Colonic mucosa (tissue), 4 donors: Measurements from ENCODE around the gene EID2. TPM values are rescaled to one million over a fixed set of nuclear protein-coding genes. Genes with fewer than 3 reads are reported as not detected.

Source experiments
- DNase-seq: peaks from one replicate; pipeline ENCODE4 v3.0.0-alpha.2; 2020
- H3K27ac ChIP-seq: fragments of 200-600 bp; one replicate; pipeline ENCODE4 v1.8.0; 2021
- H3K27me3 ChIP-seq: fragments of 200-600 bp; one replicate; pipeline ENCODE4 v1.8.0; 2021
- H3K36me3 ChIP-seq: fragments of 200-600 bp; one replicate; pipeline ENCODE4 v1.8.0; 2021
- H3K4me1 ChIP-seq: fragments of 200-600 bp; one replicate; pipeline ENCODE4 v1.8.0; 2021; ENCODE audit warnings: mild to moderate bottlenecking
- H3K4me3 ChIP-seq: fragments of 200-600 bp; one replicate; pipeline ENCODE4 v1.8.0; 2021
- H3K9ac ChIP-seq, 2 donors: one replicate each; pipeline ENCODE4 v1.7.0; 2013; ENCODE audit warnings: control low read depth in 2 of 2, low read depth in 2 of 2, low read length in 2 of 2
- H3K9me3 ChIP-seq: fragments of 200-600 bp; one replicate; pipeline ENCODE4 v1.8.0; 2021
- CTCF ChIP-seq: fragments of 200-600 bp; IDR thresholded peaks from one replicate; pipeline ENCODE4 v1.8.0; 2022; ENCODE audit warnings: antibody characterized with exemption, mild to moderate bottlenecking
- intact Hi-C: fragments of 100-400 bp; cut with DNase I; formaldehyde crosslinking; loops from one replicate; pipeline ENCODE4 v1.14.1; 2022
- total RNA-seq, 2 donors: library from RNA; stranded (reverse); fragmentation: NEBNext Ultra II Directional in 1 of 2; extraction: Animal tissue kit (Norgen Biotek cat#: 25700) in 1 of 2; gene quantifications; one replicate each; pipeline ENCODE4 v1.2.1, GENCODE V29; 2021
- donor health status: healthy.
- donor health status: DM: no; HTN: no; CAD: no.
- donor health status: DM: no; HTN: no; CAD: no.

Gene EID2
- total RNA-seq, 2 donors from 2014 or later = 11.4 to 11.9 TPM

- H3K36me3 ChIP-seq = peaks cover 4% of the 10 kb centered on the region
- TF ChIP-seq CTCF = no peak
- no peak for DNase-seq
- no peaks in the 10 kb centered on the region for H3K9me3 ChIP-seq
- H3K27me3 ChIP-seq = no peaks in the 10 kb centered on the region
- intact Hi-C loops = no loop called here
- no peak overlapping the region for H3K27ac ChIP-seq
- H3K4me3 ChIP-seq = no peak overlapping the region
- no peak overlapping the region for H3K9ac ChIP-seq
- H3K4me1 ChIP-seq = no peaks in the 10 kb centered on the region
These were observed 47.7 kb downstream of the EID2 start for GRCh38 chr19:39492225-39492624.

- no peak for TF ChIP-seq CTCF
These were observed 50.2 kb downstream of the EID2 start for GRCh38 chr19:39489756-39490155.

More at GRCh38 chr19:39489756-39490155, 50.2 kb downstream of the EID2 start:
- no peak overlapping the region for H3K9ac ChIP-seq
- H3K27me3 ChIP-seq = no peaks in the 10 kb centered on the region
- no peak overlapping the region for H3K4me3 ChIP-seq
- peaks cover 4% of the 10 kb centered on the region for H3K36me3 ChIP-seq
- no peak overlapping the region for H3K27ac ChIP-seq
- H3K4me1 ChIP-seq = no peaks in the 10 kb centered on the region
- no peaks in the 10 kb centered on the region for H3K9me3 ChIP-seq
- intact Hi-C loops = no loop called here
- no peak for DNase-seq

Other genes starting within 250 kb of the EID2 start
- not detected for gene IFNL1, start 243.8 kb downstream of the EID2 start, total RNA-seq
- gene LRFN1, start 219.3 kb downstream of the EID2 start, total RNA-seq = under 1 TPM; 0.25 to 0.29 TPM
- 10 to 100 TPM in 1 of 2 donors, 1 to 10 TPM in 1; 8.7 to 12.7 TPM for gene GMFG, start 204.1 kb downstream of the EID2 start, total RNA-seq
- 10 to 100 TPM; 63.9 to 73.7 TPM for gene SAMD4B, start 197.7 kb downstream of the EID2 start, total RNA-seq
- gene PAF1, start 149.1 kb downstream of the EID2 start, total RNA-seq = 10 to 100 TPM; 31.9 to 41.6 TPM
- 10 to 100 TPM; 22.8 to 37.5 TPM for gene MED29, start 148.8 kb downstream of the EID2 start, total RNA-seq
- gene ZFP36, start 133.3 kb downstream of the EID2 start, total RNA-seq = 100 to 1,000 TPM; 120 to 121 TPM
- gene PLEKHG2, start 127.5 kb downstream of the EID2 start, total RNA-seq = 10 to 100 TPM in 1 of 2 donors, 1 to 10 TPM in 1; 8.0 to 10.4 TPM
- gene RPS16, start 104.2 kb downstream of the EID2 start, total RNA-seq = 1,000 to 10,000 TPM; 1,698 to 1,720 TPM
- gene SUPT5H, start 94.6 kb downstream of the EID2 start, total RNA-seq = 100 to 1,000 TPM in 1 of 2 donors, 10 to 100 TPM in 1; 76.6 to 123 TPM
- 10 to 100 TPM; 45.7 to 83.9 TPM for gene TIMM50, start 59.3 kb downstream of the EID2 start, total RNA-seq
- not detected for gene DLL3, start 41.2 kb downstream of the EID2 start, total RNA-seq
- not detected for gene SELENOV, start 25.0 kb downstream of the EID2 start, total RNA-seq
- gene EID2B, start 7.3 kb downstream of the EID2 start, total RNA-seq = under 1 TPM; 0.22 to 0.56 TPM
- not detected for gene LGALS13, start 62.4 kb upstream of the EID2 start, total RNA-seq
- not detected for gene LGALS16, start 115.8 kb upstream of the EID2 start, total RNA-seq
- not detected for gene LGALS14, start 164.3 kb upstream of the EID2 start, total RNA-seq
- under 1 TPM in 1 of 2 donors, not detected in 1; 0.56 TPM for gene CLC, start 197.9 kb upstream of the EID2 start, total RNA-seq
- gene LEUTX, start 238.7 kb upstream of the EID2 start, total RNA-seq = not detected